GM21515 (cell line): Measurements from ENCODE around the gene BTBD7.

Experiments used
- ATAC-seq: cut with Tn5 transposase; IDR thresholded peaks from one replicate; pipeline ENCODE4 v1.9.1; 2021; ENCODE audit not compliant: unreplicated experiment

Gene BTBD7

GRCh38 chr14:93305725-93306418 is 27.0 kb downstream of the BTBD7 start:
- ATAC-seq = no peak

- ATAC-seq = no peak
Observed at GRCh38 chr14:93304771-93305170, 28.1 kb downstream of the BTBD7 start.

- no peak for ATAC-seq
Observed at GRCh38 chr14:93303659-93304058, 29.2 kb downstream of the BTBD7 start.

- no peak for ATAC-seq
Observed at GRCh38 chr14:93302688-93303581, 29.9 kb downstream of the BTBD7 start.

- no peak for ATAC-seq
Observed at GRCh38 chr14:93301821-93302447, 30.9 kb downstream of the BTBD7 start.

- ATAC-seq = no peak
Observed at GRCh38 chr14:93299866-93300265, 33.0 kb downstream of the BTBD7 start.

- ATAC-seq = no peak
Observed at GRCh38 chr14:93299416-93299815, 33.4 kb downstream of the BTBD7 start.

- no peak for ATAC-seq
Observed at GRCh38 chr14:93295541-93296220, 37.2 kb downstream of the BTBD7 start.

GRCh38 chr14:93286212-93286890 is 46.5 kb downstream of the BTBD7 start:
- ATAC-seq = no peak

GRCh38 chr14:93285044-93285443 is 47.8 kb downstream of the BTBD7 start:
- ATAC-seq = no peak

GRCh38 chr14:93281937-93282336 is 50.9 kb downstream of the BTBD7 start:
- ATAC-seq = no peak

GRCh38 chr14:93280743-93281142 is 52.1 kb downstream of the BTBD7 start:
- no peak for ATAC-seq

GRCh38 chr14:93276031-93276716 is 56.7 kb downstream of the BTBD7 start:
- no peak for ATAC-seq

- no peak for ATAC-seq
Observed at GRCh38 chr14:93274055-93274806, 58.6 kb downstream of the BTBD7 start.

GRCh38 chr14:93271111-93271510 is 61.7 kb downstream of the BTBD7 start:
- no peak for ATAC-seq

- ATAC-seq = no peak
Observed at GRCh38 chr14:93269341-93270068, 63.3 kb downstream of the BTBD7 start.

- no peak for ATAC-seq
Observed at GRCh38 chr14:93268406-93268805, 64.4 kb downstream of the BTBD7 start.

- ATAC-seq = no peak
Observed at GRCh38 chr14:93267149-93267711, 65.6 kb downstream of the BTBD7 start.
